ENCODE results near the gene LILRB3.

LILRB3 gene

GRCh38 chr19:54204767-54205468, 17.9 kb downstream of the LILRB3 start:
- H3K4me3 ChIP-seq (replicated peaks; ENCODE audit: low read depth, low read length), result no peak overlapping the region

GRCh38 chr19:54203151-54203611, 19.6 kb downstream of the LILRB3 start:
- TF ChIP-seq, protein P1, sequence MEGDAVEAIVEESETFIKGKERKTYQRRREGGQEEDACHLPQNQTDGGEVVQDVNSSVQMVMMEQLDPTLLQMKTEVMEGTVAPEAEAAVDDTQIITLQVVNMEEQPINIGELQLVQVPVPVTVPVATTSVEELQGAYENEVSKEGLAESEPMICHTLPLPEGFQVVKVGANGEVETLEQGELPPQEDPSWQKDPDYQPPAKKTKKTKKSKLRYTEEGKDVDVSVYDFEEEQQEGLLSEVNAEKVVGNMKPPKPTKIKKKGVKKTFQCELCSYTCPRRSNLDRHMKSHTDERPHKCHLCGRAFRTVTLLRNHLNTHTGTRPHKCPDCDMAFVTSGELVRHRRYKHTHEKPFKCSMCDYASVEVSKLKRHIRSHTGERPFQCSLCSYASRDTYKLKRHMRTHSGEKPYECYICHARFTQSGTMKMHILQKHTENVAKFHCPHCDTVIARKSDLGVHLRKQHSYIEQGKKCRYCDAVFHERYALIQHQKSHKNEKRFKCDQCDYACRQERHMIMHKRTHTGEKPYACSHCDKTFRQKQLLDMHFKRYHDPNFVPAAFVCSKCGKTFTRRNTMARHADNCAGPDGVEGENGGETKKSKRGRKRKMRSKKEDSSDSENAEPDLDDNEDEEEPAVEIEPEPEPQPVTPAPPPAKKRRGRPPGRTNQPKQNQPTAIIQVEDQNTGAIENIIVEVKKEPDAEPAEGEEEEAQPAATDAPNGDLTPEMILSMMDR (IDR thresholded peaks at IDR 0.05; ENCODE audit: low read length, missing control alignments), result no peak
- H3K4me3 ChIP-seq (replicated peaks; ENCODE audit: low read depth, low read length), result peak overlapping the region; percentile 97
- DNase-seq (ENCODE audit: low read depth), result no peak

More at GRCh38 chr19:54204767-54205468, 17.9 kb downstream of the LILRB3 start:
- TF ChIP-seq, protein P1 (IDR thresholded peaks at IDR 0.05; ENCODE audit: low read length, missing control alignments), result no peak
- no peak for DNase-seq (ENCODE audit: low read depth)

GRCh38 chr19:54201980-54202379, 20.8 kb downstream of the LILRB3 start:
- peak; percentile 33 for DNase-seq (ENCODE audit: low read depth)
- TF ChIP-seq, protein P1 (IDR thresholded peaks at IDR 0.05; ENCODE audit: low read length, missing control alignments), result no peak
- H3K4me3 ChIP-seq (replicated peaks; ENCODE audit: low read depth, low read length), result peak overlapping the region; percentile 97

DNA sequence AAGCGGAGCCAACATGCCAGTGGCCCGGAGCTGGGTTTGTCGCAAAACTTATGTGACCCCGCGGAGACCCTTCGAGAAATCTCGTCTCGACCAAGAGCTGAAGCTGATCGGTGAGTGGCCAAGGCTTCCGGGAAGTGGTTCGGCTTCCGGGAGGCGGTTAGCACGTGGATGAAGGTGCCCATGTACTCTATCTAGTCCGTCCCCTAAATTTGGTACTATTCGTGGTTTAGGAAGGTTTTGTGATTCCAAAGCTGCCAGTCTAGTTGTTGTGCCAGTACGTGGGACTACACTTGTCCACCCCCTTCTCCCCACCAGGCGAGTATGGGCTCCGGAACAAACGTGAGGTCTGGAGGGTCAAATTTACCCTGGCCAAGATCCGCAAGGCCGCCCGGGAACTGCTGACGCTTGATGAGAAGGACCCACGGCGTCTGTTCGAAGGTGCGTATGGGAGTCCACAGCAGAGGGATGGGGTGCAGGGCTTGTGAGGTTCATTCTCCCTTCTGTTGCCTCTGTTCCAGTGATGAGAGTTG, 21.6 kb downstream of the LILRB3 start:
- H3K4me3 ChIP-seq (replicated peaks; ENCODE audit: low read depth, low read length), result peak overlapping the region; percentile 97
- DNase-seq (ENCODE audit: low read depth), result no peak
- TF ChIP-seq, protein P1 (IDR thresholded peaks at IDR 0.05; ENCODE audit: low read length, missing control alignments), result no peak

- H3K4me3 ChIP-seq (replicated peaks; ENCODE audit: low read depth, low read length), result no peak overlapping the region
- no peak for DNase-seq (ENCODE audit: low read depth)
- TF ChIP-seq, protein P1 (IDR thresholded peaks at IDR 0.05; ENCODE audit: low read length, missing control alignments), result no peak
Observed at GRCh38 chr19:54199401-54199800, 23.4 kb downstream of the LILRB3 start.

GRCh38 chr19:54197121-54197520, 25.7 kb downstream of the LILRB3 start:
- TF ChIP-seq, protein P1 (IDR thresholded peaks at IDR 0.05; ENCODE audit: low read length, missing control alignments), result no peak
- DNase-seq (ENCODE audit: low read depth), result no peak
- H3K4me3 ChIP-seq (replicated peaks; ENCODE audit: low read depth, low read length), result no peak overlapping the region

Measured in fibroblast of pulmonary artery (primary cell).